ENCODE data around the gene MAP3K8. TPM values are rescaled to one million over a fixed set of nuclear protein-coding genes. Genes with fewer than 3 reads are reported as not detected.
"Not testable (repeated sequence)": the region's sequence is repeated elsewhere in the genome, so short reads cannot be mapped to it uniquely, and the experiment has no call there.

MAP3K8 gene
- total and polyA plus RNA-seq, 2 of the 8 experiments (the other 6 are each of a cell fraction or from before 2014, with no cell fraction given), result 5.6 to 6.0 TPM

DNA sequence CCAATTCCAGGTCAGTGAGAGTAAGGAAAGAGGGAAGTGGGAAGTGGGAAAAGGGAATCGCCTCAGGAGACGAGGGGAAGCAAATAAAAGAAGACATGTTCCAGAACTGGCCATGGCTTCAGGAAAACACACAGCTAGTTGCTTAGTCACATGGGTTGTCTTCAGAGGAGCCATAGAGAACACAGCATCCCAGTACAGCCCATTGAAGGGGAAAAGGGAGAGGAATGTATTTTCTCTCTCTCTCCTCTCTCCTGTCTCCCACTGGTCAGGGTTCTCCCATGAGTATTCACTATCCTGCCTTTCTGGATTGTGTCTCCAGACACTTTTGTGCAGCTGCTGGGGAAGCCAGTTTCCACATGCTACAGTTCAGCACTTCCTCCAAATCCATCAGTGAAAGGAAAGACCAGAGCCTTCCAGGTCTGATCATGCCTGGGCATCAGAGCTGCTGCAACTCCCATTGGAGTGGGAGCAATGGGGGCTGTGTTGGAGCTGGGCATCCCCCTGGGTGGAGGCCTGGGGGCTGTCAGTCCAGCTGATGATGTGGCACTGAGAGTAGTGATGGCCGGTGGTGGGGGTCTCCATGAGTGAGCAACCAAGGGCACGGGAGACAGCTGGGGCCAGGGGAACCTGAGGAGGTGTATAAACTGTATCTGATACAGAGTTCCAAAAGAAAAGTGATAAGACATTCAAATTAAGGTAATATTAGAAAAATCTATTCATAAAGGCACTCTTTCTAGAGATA lies 38.6 kb downstream of the MAP3K8 start (continued):
- no peak for TF ChIP-seq SAP30 (IDR thresholded peaks at IDR 0.05; ENCODE audit: insufficient read depth, insufficient replicate concordance, low read length)

DNA sequence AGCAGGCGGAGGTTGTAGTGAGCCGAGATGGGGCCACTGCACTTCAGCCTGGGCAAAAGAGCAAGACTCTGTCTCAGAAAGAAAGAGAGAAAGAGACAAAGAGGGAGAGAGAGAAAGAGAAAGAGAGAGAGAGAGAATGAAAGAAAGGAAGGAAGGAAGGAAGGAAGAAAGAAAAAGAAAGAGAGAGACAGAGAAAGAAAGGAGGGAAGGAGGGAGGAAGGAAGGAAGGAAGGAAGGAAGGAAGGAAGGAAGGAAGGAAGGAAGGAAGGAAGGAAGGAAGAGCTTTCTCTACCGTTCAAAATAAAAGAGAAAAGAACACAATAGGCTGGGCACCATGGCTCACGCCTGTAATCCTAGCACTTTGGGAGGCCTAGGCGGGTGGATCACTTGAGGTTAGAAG lies 41.5 kb downstream of the MAP3K8 start:
- DNase-seq (ENCODE audit: low read depth in 1 of 2, low spot score in 2 of 2); H3K4me1 ChIP-seq (replicated peaks in 1 of 4; ENCODE audit: control insufficient read depth in 3 of 4, insufficient read depth in 4 of 4, low read length in 3 of 4); H3K9me3 ChIP-seq (ENCODE audit: insufficient read depth in 2 of 2, low read depth in 1 of 2, low read length in 1 of 2); H3K79me1 ChIP-seq (ENCODE audit: low read depth, low read length); H3K27ac ChIP-seq (ENCODE audit: low read depth, low read length); H3K27me3 ChIP-seq (replicated peaks in 1 of 4; ENCODE audit: control insufficient read depth in 3 of 4, extremely low read depth in 1 of 4, insufficient read depth in 3 of 4, low read length in 3 of 4); H3K56ac ChIP-seq (replicated peaks; ENCODE audit: insufficient read length, low read depth, low read length); H2BK5ac ChIP-seq (ENCODE audit: low read depth, low read length); H3K4me3 ChIP-seq (ENCODE audit: extremely low read depth in 1 of 4, insufficient read depth in 2 of 4, low read depth in 3 of 4, low read length in 4 of 4); H3K18ac ChIP-seq (ENCODE audit: extremely low read depth, low read length); H3K4ac ChIP-seq (replicated peaks; ENCODE audit: insufficient read length, low read depth, low read length); H4K20me1 ChIP-seq (replicated peaks in 1 of 2; ENCODE audit: control insufficient read depth in 1 of 2, insufficient read depth in 2 of 2, low read length in 2 of 2); H2BK12ac ChIP-seq (ENCODE audit: low read depth, low read length); H2BK20ac ChIP-seq (ENCODE audit: low read length); H3K23ac ChIP-seq (ENCODE audit: insufficient read length); H2BK120ac ChIP-seq (replicated peaks; ENCODE audit: low read depth, low read length); H2BK15ac ChIP-seq (ENCODE audit: low read length); H4K91ac ChIP-seq (replicated peaks; ENCODE audit: insufficient read length, low read length); H4K8ac ChIP-seq (ENCODE audit: extremely low read depth, insufficient read depth, low read length); H3K36me3 ChIP-seq (ENCODE audit: control insufficient read depth in 2 of 4, insufficient read depth in 4 of 4, low read length in 3 of 4); H3K4me2 ChIP-seq (ENCODE audit: insufficient read depth in 1 of 2, low read depth in 2 of 2, low read length in 2 of 2); H3K23me2 ChIP-seq (ENCODE audit: low read depth, low read length); H2AK5ac ChIP-seq (ENCODE audit: low read depth, low read length); POLR2A ChIA-PET (ENCODE audit: partially characterized antibody); H4K5ac ChIP-seq (ENCODE audit: insufficient read length, low read depth, low read length); H2AFZ ChIP-seq (ENCODE audit: low read length); H3K14ac ChIP-seq (ENCODE audit: insufficient read length); H3K9ac ChIP-seq (replicated peaks in 1 of 4; ENCODE audit: extremely low read depth in 1 of 4, low read depth in 3 of 4, low read length in 3 of 4); FAIRE-seq; CTCF ChIA-PET (ENCODE audit: partially characterized antibody); H3K79me2 ChIP-seq (ENCODE audit: control insufficient read depth in 1 of 2, insufficient read depth in 2 of 2, low read length in 2 of 2): not testable (repeated sequence)
- WGBS, 2 experiments (ENCODE audit: extremely low coverage in 1 of 2, insufficient coverage in 1 of 2, insufficient read length in 1 of 2, insufficient replicate concordance in 2 of 2, low coverage in 1 of 2, low lambda C conversion rate in 2 of 2, missing lambda C conversion rate in 1 of 2), result 72% methylated on average over 5 of the region's 5 CpGs; no CpG with 5 or more reads in 1 of the 2 experiments

Measured in H1 (cell line).